Activated T-cell treated with anti-CD3 and anti-CD28 coated beads, Interleukin-2, amount 50 U/mL, for 72 hours (primary cell): Measurements from ENCODE around the gene MAP1LC3A. TPM values are rescaled to one million over a fixed set of nuclear protein-coding genes. Genes with fewer than 3 reads are reported as not detected.

ENCODE experiments used
- ATAC-seq, 2 donors: fragments of 150-1000 bp; cut with Tn5 transposase; replicated peaks in 1 of 2; 2 replicates each; pipeline ENCODE4 v1.10.0; 2021; ENCODE audit warnings: moderate library complexity in 2 of 2, mild to moderate bottlenecking in 1 of 2
- DNase-seq, 2 donors: peaks; one replicate each; pipeline ENCODE4 v3.0.0; 2021 to 2022; ENCODE audit warnings: mixed read lengths in 1 of 2
- H3K27ac Mint-ChIP-seq: one replicate; pipeline ENCODE4 v1.8.0; 2022; ENCODE audit warnings: mild to moderate bottlenecking, moderate library complexity, mixed read lengths
- H3K27me3 Mint-ChIP-seq: one replicate; pipeline ENCODE4 v1.8.0; 2022; ENCODE audit warnings: low read depth, mixed read lengths
- H3K36me3 Mint-ChIP-seq, 2 donors: one replicate each; pipeline ENCODE4 v1.8.0; 2022; ENCODE audit warnings: mixed read lengths in 2 of 2, mild to moderate bottlenecking in 1 of 2; ENCODE audit not compliant: insufficient read depth in 2 of 2
- H3K4me1 Mint-ChIP-seq: one replicate; pipeline ENCODE4 v1.8.0; 2022; ENCODE audit warnings: low read depth, mixed read lengths
- H3K4me3 Mint-ChIP-seq, 2 donors: one replicate each; pipeline ENCODE4 v1.8.0; 2022; ENCODE audit warnings: mild to moderate bottlenecking in 2 of 2, mixed read lengths in 2 of 2, moderate library complexity in 2 of 2
- H3K9me3 Mint-ChIP-seq, 2 donors: one replicate each; pipeline ENCODE4 v1.8.0; 2022; ENCODE audit warnings: mixed read lengths in 2 of 2
- total RNA-seq, 2 donors: library from RNA; stranded (reverse); gene quantifications; one replicate each; pipeline ENCODE4 v1.2.3, GENCODE V29; 2022

The MAP1LC3A gene
- total RNA-seq, 2 donors from 2014 or later: 3.7 to 5.2 TPM

- Mint-ChIP-seq H3K4me3 (no peak overlapping the region), H3K36me3 (no peaks in the 10 kb centered on the region), H3K27ac (no peak overlapping the region), H3K27me3 (no peaks in the 10 kb centered on the region), H3K4me1 (no peaks in the 10 kb centered on the region), H3K9me3 (no peaks in the 10 kb centered on the region)
- ATAC-seq: no peak
- no peak for DNase-seq
These were observed 37.1 kb downstream of the MAP1LC3A start for GRCh38 chr20:34595377-34596184.

DNA sequence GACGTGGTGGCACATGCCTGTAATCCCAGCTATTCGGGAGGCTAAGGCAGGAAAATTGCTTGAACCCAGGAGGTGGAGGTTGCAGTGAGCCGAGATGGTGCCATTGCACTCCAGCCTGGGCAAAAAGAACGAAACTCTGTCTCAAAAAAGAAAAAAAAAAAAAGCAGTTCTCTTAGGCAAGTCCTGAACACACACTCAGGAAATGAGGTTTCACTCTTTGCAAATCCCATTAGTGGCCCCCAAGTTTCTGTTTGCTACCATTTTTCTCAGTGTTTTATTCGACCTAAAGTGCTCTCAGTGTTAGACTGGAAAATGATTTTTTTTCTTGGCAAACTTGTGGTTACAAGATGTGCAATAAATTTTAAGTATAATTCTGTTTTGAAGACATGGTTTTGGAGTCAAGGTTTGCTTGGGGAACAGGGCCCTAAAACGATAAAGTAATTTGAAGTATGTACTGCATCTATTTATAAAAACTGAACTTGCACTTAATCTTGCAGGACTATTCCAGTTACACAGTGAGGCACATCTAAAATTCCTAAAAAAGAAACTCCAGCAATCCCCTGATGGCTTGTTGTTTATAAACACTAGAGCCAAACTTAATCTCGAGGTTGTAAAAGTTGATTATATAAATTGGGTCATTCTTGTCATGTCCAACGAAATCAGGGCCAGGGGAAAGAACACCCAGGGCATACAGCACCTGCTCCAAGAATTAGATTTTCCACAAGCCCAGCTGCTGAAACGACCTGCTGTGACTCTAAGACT, 42.6 kb downstream of the MAP1LC3A start:
- Mint-ChIP-seq H3K4me1 (no peaks in the 10 kb centered on the region), H3K27me3 (no peaks in the 10 kb centered on the region), H3K9me3 (no peaks in the 10 kb centered on the region), H3K36me3 (no peaks in the 10 kb centered on the region), H3K27ac (no peak overlapping the region), H3K4me3 (no peak overlapping the region)
- DNase-seq (no peak), ATAC-seq (no peak)

DNA sequence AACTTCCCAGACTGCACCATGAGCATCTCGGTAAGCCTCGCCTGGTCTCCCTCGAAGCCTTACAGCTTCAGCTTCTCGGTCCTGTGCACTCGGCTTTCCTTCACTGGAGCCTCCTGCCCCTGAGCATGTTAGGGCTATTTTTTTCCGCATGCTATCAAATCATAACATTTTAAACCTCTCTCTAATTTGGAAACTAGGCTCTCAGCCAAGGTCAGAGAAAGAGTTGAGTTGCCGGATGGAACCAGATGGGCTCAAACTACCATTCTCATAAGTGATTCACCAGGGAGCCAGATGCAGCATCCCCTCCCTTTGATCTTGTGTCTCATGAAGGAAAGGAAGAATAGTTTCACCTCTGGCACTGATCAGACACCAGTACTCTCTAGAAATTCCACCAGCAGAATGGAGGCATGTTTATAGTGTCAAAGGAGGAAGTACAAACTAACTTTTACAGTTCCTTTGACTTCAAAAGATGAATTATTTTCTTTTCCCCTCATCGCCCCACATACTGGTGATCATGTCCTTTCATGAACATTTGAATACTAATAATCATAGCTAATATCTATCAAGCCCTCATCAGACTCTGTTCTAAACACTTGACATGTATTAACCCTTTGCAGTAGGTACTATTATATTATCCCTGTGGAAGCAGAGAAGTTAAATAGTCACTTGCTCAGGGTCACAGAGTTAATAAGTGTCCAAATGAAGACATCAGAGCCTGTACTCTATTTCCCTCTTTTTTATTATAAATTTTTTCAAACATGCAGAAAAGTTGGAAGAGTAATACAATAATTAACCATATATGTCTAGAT, 46.7 kb downstream of the MAP1LC3A start:
- Mint-ChIP-seq H3K36me3 (peaks cover 0 to 4% of the 10 kb centered on the region in 2 donors), H3K4me3 (no peak overlapping the region), H3K9me3 (no peaks in the 10 kb centered on the region), H3K4me1 (no peaks in the 10 kb centered on the region), H3K27me3 (no peaks in the 10 kb centered on the region), H3K27ac (no peak overlapping the region)
- DNase-seq (no peak), ATAC-seq (no peak)

DNA sequence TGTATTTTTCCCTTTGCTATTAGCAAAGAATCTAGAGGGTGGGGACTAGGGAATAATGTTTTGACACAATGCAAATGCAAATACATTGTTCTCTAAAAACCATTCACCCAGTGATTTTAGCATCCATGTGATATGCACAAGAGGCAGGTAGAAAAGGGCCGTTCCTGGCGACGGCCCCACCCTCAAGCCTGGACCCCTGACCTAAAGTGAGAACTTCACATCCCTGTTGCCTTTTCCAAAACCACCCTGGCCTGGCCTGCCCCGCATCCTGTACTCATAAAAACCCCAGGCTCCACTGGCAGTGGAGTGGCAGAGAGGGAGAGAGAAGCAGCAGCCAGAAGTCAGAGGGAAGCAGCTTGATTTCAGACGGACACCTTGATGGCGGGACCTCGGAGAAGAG, 48.5 kb downstream of the MAP1LC3A start:
- no peak for DNase-seq
- H3K36me3 Mint-ChIP-seq: peaks cover under 1 to 7% of the 10 kb centered on the region in 2 donors
- no peak for ATAC-seq
- H3K4me3 Mint-ChIP-seq: no peak overlapping the region
- no peak overlapping the region for H3K27ac Mint-ChIP-seq
- no peaks in the 10 kb centered on the region for H3K27me3 Mint-ChIP-seq
- H3K4me1 Mint-ChIP-seq: no peaks in the 10 kb centered on the region
- H3K9me3 Mint-ChIP-seq: no peaks in the 10 kb centered on the region

Other genes with a start within 250 kb of the MAP1LC3A start
- gene ITCH, start 195.4 kb upstream of the MAP1LC3A start, total RNA-seq: 10 to 100 TPM; 66.5 to 72.1 TPM
- gene DYNLRB1, start 42.3 kb upstream of the MAP1LC3A start, total RNA-seq: 10 to 100 TPM; 70.5 to 75.9 TPM
- gene PIGU, start 118.4 kb downstream of the MAP1LC3A start, total RNA-seq: 10 to 100 TPM; 20.7 to 25.2 TPM
- 10 to 100 TPM in 1 of 2 donors, 1 to 10 TPM in 1; 9.9 to 10.2 TPM for gene TP53INP2, start 145.6 kb downstream of the MAP1LC3A start, total RNA-seq